ENCODE measurements around the gene BROX.
A peak's percentile ranks its signal among the peaks of the same experiment; 100 is the strongest.
"Not testable (repeated sequence)": the region's sequence is repeated elsewhere in the genome, so short reads cannot be mapped to it uniquely, and the experiment has no call there.

The BROX gene, protein sequence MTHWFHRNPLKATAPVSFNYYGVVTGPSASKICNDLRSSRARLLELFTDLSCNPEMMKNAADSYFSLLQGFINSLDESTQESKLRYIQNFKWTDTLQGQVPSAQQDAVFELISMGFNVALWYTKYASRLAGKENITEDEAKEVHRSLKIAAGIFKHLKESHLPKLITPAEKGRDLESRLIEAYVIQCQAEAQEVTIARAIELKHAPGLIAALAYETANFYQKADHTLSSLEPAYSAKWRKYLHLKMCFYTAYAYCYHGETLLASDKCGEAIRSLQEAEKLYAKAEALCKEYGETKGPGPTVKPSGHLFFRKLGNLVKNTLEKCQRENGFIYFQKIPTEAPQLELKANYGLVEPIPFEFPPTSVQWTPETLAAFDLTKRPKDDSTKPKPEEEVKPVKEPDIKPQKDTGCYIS

DNA sequence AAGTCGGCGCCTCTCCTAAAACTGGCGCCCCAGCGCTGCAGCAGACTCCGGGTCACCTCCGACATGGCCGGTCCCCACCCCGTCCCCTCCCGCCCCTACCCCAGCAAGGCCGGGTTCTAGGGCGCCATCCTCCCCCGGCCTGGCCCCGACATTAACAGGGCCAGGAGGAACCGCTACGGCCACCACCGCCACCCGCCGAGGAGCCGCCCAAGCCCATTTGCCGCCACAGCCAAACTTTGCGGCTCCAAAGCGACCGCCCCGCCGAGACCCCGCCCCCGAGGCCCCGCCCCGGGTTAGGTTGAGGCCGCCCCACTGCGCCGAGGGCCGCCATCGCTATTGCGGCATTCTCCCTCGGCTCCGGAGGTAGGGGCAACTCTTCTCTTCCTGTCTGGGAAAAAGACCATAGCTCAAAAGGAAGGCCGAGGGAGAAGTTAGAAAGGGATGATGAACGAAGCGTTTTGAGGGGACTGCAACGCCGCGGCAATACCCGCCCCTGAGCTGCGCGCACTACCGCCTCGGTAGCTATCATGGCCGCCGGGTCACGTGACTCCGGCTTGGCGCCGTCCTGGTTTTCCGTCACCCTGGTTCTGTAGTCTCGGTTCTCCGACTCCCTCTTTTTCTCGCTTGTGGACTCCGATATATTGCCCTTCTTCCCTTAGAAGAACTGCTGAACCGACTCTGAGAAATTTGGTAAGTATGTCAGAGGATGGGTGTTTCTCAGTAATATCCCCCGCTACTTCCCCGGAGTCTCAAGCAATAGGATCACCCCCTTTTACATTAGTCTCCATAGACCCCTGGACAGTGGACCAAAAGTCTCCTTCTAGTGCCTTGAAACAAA, at the start of gene BROX, which contains the start of gene AIDA:
TSS of gene BROX (plus strand) at position 312 of the 838 bp plus-strand sequence. CDS start 3,136 bp downstream, outside the sequence.
TSS of gene AIDA (minus strand) at position 239 of the 838 bp plus-strand sequence. CDS start at position 65, 174 bp downstream.
- H3K4me3 ChIP-seq (ENCODE audit: low read depth, low read length) = peak within 1 kb of the TSS; percentile 98
- H3K27ac ChIP-seq = peak within 1 kb of the TSS; percentile 97
- peak; percentile 81 for DNase-seq
- no peaks in the 10 kb centered on the region for H3K36me3 ChIP-seq (replicated peaks)
- TF ChIP-seq, protein P1, sequence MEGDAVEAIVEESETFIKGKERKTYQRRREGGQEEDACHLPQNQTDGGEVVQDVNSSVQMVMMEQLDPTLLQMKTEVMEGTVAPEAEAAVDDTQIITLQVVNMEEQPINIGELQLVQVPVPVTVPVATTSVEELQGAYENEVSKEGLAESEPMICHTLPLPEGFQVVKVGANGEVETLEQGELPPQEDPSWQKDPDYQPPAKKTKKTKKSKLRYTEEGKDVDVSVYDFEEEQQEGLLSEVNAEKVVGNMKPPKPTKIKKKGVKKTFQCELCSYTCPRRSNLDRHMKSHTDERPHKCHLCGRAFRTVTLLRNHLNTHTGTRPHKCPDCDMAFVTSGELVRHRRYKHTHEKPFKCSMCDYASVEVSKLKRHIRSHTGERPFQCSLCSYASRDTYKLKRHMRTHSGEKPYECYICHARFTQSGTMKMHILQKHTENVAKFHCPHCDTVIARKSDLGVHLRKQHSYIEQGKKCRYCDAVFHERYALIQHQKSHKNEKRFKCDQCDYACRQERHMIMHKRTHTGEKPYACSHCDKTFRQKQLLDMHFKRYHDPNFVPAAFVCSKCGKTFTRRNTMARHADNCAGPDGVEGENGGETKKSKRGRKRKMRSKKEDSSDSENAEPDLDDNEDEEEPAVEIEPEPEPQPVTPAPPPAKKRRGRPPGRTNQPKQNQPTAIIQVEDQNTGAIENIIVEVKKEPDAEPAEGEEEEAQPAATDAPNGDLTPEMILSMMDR (IDR thresholded peaks at IDR 0.05; ENCODE audit: low read depth, low read length, missing control alignments) = no peak
- in situ Hi-C loops (cut with HindIII; ENCODE audit: low pct_ligation_motif_present, low sequenced_read_pairs) = no loop called here
- H3K27me3 ChIP-seq (replicated peaks) = no peaks in the 10 kb centered on the region

DNA sequence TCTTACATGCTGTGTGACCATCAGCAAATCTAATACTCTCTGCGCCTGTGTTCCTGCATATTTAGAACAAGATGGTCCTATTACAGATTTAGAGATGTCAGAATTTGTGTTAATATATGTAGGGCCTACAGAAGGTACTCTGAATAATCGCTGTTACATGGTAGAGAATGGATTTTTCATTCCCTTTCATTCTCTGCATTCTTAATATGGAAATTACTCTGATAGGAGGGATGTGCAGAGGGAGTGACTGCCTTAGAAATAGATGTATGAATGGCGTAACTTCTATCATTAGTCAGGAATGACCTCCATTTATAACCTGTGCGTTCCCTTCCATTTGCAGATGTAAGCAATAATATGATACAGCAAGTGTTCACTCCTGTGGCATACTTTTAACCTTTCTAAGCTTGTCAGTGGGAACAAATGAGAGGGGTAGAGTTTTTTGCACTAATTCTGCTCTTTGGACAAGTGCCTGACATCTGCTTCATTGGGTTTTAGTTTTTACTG, 48.9 kb upstream of the BROX start:
- DNase-seq = no peak
- H3K4me3 ChIP-seq (ENCODE audit: low read depth, low read length) = no peak overlapping the region
- H3K27me3 ChIP-seq (replicated peaks) = no peaks in the 10 kb centered on the region
- no peak overlapping the region for H3K27ac ChIP-seq
- H3K36me3 ChIP-seq (replicated peaks) = peaks cover 65% of the 10 kb centered on the region
- TF ChIP-seq, protein P1 (IDR thresholded peaks at IDR 0.05; ENCODE audit: low read depth, low read length, missing control alignments) = no peak
- in situ Hi-C loops (cut with HindIII; ENCODE audit: low pct_ligation_motif_present, low sequenced_read_pairs) = no loop called here

DNA sequence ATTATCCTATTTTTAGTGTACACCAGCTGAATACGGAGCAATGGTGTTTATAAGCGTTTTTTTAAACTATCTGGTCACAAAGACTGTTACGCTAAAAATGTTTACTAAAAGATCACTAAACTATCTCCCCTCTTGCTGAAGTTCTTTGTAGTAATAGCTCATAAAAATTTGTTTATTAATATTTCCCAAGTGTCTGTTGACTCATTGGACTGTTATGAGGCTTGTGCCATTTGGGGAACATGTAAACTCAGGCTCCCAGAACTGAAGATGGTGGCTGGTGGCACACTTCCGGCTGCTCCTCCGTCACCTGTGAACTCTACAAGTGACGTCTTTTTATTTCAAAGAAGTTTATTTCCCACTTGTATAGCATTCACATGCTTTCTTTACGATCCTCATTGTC, 46.4 kb upstream of the BROX start:
- in situ Hi-C loops (cut with HindIII; ENCODE audit: low pct_ligation_motif_present, low sequenced_read_pairs) = no loop called here
- H3K4me3 ChIP-seq (ENCODE audit: low read depth, low read length) = no peak overlapping the region
- TF ChIP-seq, protein P1 (IDR thresholded peaks at IDR 0.05; ENCODE audit: low read depth, low read length, missing control alignments) = no peak
- DNase-seq = no peak
- peaks cover 57% of the 10 kb centered on the region for H3K36me3 ChIP-seq (replicated peaks)
- no peak overlapping the region for H3K27ac ChIP-seq
- no peaks in the 10 kb centered on the region for H3K27me3 ChIP-seq (replicated peaks)

DNA sequence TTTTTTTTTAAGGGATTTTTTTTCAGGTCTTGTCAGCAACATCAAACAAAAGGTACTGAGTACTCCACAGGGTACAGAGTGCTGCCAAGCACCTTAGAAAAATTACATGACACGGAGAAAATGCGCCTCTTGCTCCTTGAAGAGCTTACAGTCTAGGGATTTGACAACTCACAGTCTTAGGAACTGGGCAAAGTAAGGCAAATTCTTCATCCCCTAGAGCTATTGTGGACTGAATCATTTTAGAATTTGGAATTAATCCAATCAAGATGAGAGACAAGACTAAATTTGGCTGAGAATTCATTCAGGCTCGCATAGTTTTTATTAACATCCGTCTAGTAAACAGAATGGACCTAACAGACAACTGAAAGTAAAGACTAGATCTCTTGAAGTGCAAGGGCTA, 44.2 kb upstream of the BROX start:
- in situ Hi-C loops (cut with HindIII; ENCODE audit: low pct_ligation_motif_present, low sequenced_read_pairs); DNase-seq: not testable (repeated sequence)
- H3K36me3 ChIP-seq (replicated peaks) = peaks cover 50% of the 10 kb centered on the region

DNA sequence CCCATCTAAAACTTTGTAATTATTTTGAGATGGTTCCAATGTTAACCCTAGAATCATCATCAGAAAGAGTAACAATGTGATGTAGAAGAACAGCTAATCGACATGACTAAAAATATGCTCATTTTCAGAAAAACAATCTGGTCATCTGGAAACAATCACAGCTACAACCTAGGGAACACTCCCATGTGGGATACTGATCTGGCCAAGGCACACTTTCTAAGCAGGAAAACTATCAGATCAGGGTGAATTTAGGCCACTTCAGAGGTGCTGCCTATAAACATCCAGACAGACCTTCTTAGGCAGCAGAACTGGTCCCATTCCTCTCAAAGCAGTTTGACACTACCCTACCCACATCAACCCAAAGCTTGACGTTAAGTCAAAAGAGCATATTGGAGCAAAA, 43.3 kb upstream of the BROX start:
- H3K4me3 ChIP-seq (ENCODE audit: low read depth, low read length); DNase-seq; in situ Hi-C loops (cut with HindIII; ENCODE audit: low pct_ligation_motif_present, low sequenced_read_pairs); H3K27me3 ChIP-seq (replicated peaks); H3K27ac ChIP-seq: not testable (repeated sequence)
- peaks cover 47% of the 10 kb centered on the region for H3K36me3 ChIP-seq (replicated peaks)

More for the DNA sequence above, 44.2 kb upstream of the BROX start:
- H3K27me3 ChIP-seq (replicated peaks); H3K27ac ChIP-seq; H3K4me3 ChIP-seq (ENCODE audit: low read depth, low read length): not testable (repeated sequence)

DNA sequence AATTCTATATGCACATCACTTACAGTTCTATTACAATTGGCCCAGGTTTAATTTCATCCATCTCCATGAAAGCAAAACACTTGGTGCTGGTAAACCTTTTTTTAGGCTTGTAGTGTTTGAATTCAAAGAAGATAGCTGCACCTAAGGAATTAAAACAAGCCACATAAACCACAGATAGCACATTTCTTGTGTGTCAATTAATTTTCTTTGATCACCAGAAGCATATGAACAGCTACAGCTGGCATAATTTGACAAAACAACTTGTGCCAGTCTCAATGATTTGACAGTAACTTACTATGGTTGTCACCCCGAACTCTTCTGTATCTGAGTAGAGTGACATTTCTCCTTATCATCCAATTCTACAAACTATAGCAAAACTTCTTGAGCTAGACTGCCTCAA, 42.3 kb upstream of the BROX start:
- Histone ChIP-seq H3K36me3 (replicated peaks) (peaks cover 45% of the 10 kb centered on the region), H3K27ac (no peak overlapping the region), H3K27me3 (replicated peaks) (no peaks in the 10 kb centered on the region), H3K4me3 (ENCODE audit: low read depth, low read length) (no peak overlapping the region)
- TF ChIP-seq, protein P1 (IDR thresholded peaks at IDR 0.05; ENCODE audit: low read depth, low read length, missing control alignments) = no peak
- no peak for DNase-seq
- in situ Hi-C loops (cut with HindIII; ENCODE audit: low pct_ligation_motif_present, low sequenced_read_pairs) = no loop called here
